PC-3 (cell line): ENCODE measurements around the gene TMEM131L. TPM values are rescaled to one million over a fixed set of nuclear protein-coding genes. Genes with fewer than 3 reads are reported as not detected.

Experiments used
- ATAC-seq: fragments of 200-7000 bp; cut with Tn5 transposase; 2 replicates; pipeline ENCODE4 v1.9.1; 2020; ENCODE audit warnings: mild to moderate bottlenecking, moderate library complexity
- BruUV-seq: library from RNA; stranded (reverse); fragments of 400-500 nt; replicated peaks from 2 replicates; lab custom pipeline; 2021; lab: Mats Ljungman, UMichigan
- CTCF ChIA-PET: fragments of 300-600 bp; sonication (Branson Sonifier 250); formaldehyde crosslinking; loops from one replicate; lab custom pipeline; 2022; ENCODE audit warnings: antibody characterized with exemption; lab: Charles Lee
- POLR2A ChIA-PET: fragments of 300-600 bp; sonication (Branson Sonifier 250); formaldehyde crosslinking; loops from one replicate; lab custom pipeline; 2022; ENCODE audit warnings: antibody characterized with exemption; ENCODE audit not compliant: unreplicated experiment; lab: Charles Lee
- DNase-seq: peaks from one replicate; pipeline ENCODE4 v3.0.0-alpha.2; 2015
- H2AFZ ChIP-seq: fragments of 300-600 bp; sonication (generic); 2 replicates; pipeline ENCODE4 v1.6.0; 2016; ENCODE audit warnings: antibody characterized with exemption, low read length
- H3F3A ChIP-seq: fragments of 300-600 bp; sonication (generic); one replicate; pipeline ENCODE4 v1.6.0; 2017; ENCODE audit warnings: antibody characterized with exemption, low read length, control low read depth, mild to moderate bottlenecking; ENCODE audit not compliant: unreplicated experiment
- H3K27ac ChIP-seq: fragments of 300-600 bp; sonication (generic); 2 replicates; pipeline ENCODE4 v1.5.1; 2016; ENCODE audit warnings: mild to moderate bottlenecking, low read length
- H3K27me3 ChIP-seq: fragments of 300-600 bp; sonication (generic); 2 replicates; pipeline ENCODE4 v1.6.1; 2016; ENCODE audit warnings: low read length, mixed read lengths
- H3K36me3 ChIP-seq: fragments of 300-600 bp; sonication (generic); 2 replicates; pipeline ENCODE4 v1.6.1; 2016; ENCODE audit warnings: low read depth, mixed run types, low read length, mixed read lengths
- H3K4me1 ChIP-seq: fragments of 300-600 bp; sonication (generic); 2 replicates; pipeline ENCODE4 v1.5.1; 2016; ENCODE audit warnings: low read length; ENCODE audit not compliant: insufficient read depth
- H3K4me2 ChIP-seq: fragments of 300-600 bp; sonication (generic); 2 replicates; pipeline ENCODE4 v1.6.0; 2016; ENCODE audit warnings: low read length
- H3K4me3 ChIP-seq: fragments of 300-600 bp; sonication (generic); 2 replicates; pipeline ENCODE4 v1.5.1; 2016; ENCODE audit warnings: mild to moderate bottlenecking, low read length, mixed read lengths
- H3K79me2 ChIP-seq: fragments of 300-600 bp; sonication (generic); 2 replicates; pipeline ENCODE4 v1.6.1; 2017; ENCODE audit warnings: low read length, mixed read lengths
- H3K9ac ChIP-seq: fragments of 300-600 bp; sonication (generic); 2 replicates; pipeline ENCODE4 v1.6.0; 2016; ENCODE audit warnings: mild to moderate bottlenecking, low read length
- H3K9me2 ChIP-seq: fragments of 300-600 bp; sonication (generic); replicated peaks from 2 replicates; pipeline ENCODE4 v1.6.1; 2016; ENCODE audit warnings: mixed run types, low read length, mixed read lengths
- H3K9me3 ChIP-seq: fragments of 300-600 bp; sonication (generic); 2 replicates; pipeline ENCODE4 v1.6.1; 2016; ENCODE audit warnings: low read length, mixed read lengths
- H4K20me1 ChIP-seq: fragments of 300-600 bp; sonication (generic); 2 replicates; pipeline ENCODE4 v1.6.1; 2016; ENCODE audit warnings: low read length, mixed read lengths
- EZH2 ChIP-seq: fragments of 300-600 bp; sonication (generic); IDR thresholded peaks from one replicate; pipeline ENCODE4 v1.6.1; 2017; ENCODE audit warnings: antibody characterized with exemption, mild to moderate bottlenecking, low read length; ENCODE audit not compliant: unreplicated experiment
- EZH2phosphoT487 ChIP-seq: fragments of 300-600 bp; sonication (generic); IDR thresholded peaks from 2 replicates; pipeline ENCODE4 v1.6.1; 2018; ENCODE audit warnings: mild to moderate bottlenecking, antibody characterized with exemption, low read length, borderline replicate concordance
- intact Hi-C: fragments of 100-400 bp; cut with micrococcal nuclease; formaldehyde crosslinking; loops from 2 replicates; pipeline ENCODE4 v1.9.0; 2023
- total RNA-seq: library from RNA; depleted of rRNA; stranded (reverse); fragments of >200 nt; gene quantifications from 2 replicates; pipeline ENCODE4 v1.2.3, GENCODE V29; 2014
- TF ChIP-seq, protein P1 (sequence below): fragments of 300-600 bp; sonication (generic); conservative IDR thresholded peaks from 2 replicates; pipeline ENCODE4 v1.5.1; 2017; ENCODE audit warnings: antibody characterized with exemption, low read depth, mild to moderate bottlenecking, low read length

The TMEM131L gene
- total RNA-seq, 1 experiment from 2014 or later = 7.7 TPM

DNA sequence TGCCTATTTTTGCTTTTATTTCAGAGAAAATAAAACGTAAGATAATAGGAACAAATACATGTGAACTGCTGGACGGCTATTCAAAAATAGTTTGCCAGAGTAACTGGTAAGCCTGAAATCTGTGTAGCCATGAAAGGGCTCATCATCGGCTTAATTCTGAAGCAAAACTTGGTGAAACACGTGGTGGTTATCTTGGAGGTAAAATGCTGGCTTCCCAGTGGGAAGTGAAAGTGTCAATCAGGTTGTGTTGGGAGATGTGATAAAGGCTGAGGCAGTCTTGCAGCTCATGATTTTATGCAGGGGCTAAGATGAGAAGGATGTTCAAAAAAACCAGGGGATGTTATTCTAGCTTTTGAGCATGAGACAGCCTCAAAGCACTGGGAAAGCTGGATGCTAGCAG is 181.8 kb downstream of the TMEM131L start:
- H2AFZ ChIP-seq = no peak overlapping the region
- TF ChIP-seq EZH2 = no peak
- TF ChIP-seq, protein P1, sequence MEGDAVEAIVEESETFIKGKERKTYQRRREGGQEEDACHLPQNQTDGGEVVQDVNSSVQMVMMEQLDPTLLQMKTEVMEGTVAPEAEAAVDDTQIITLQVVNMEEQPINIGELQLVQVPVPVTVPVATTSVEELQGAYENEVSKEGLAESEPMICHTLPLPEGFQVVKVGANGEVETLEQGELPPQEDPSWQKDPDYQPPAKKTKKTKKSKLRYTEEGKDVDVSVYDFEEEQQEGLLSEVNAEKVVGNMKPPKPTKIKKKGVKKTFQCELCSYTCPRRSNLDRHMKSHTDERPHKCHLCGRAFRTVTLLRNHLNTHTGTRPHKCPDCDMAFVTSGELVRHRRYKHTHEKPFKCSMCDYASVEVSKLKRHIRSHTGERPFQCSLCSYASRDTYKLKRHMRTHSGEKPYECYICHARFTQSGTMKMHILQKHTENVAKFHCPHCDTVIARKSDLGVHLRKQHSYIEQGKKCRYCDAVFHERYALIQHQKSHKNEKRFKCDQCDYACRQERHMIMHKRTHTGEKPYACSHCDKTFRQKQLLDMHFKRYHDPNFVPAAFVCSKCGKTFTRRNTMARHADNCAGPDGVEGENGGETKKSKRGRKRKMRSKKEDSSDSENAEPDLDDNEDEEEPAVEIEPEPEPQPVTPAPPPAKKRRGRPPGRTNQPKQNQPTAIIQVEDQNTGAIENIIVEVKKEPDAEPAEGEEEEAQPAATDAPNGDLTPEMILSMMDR = no peak
- TF ChIP-seq EZH2phosphoT487 = no peak
- no peaks in the 10 kb centered on the region for H3K9me2 ChIP-seq
- intact Hi-C loops = no loop called here
- no peaks in the 10 kb centered on the region for H3K79me2 ChIP-seq
- no peak for ATAC-seq
- no peak overlapping the region for H3K27ac ChIP-seq
- no peaks in the 10 kb centered on the region for H3K27me3 ChIP-seq
- peaks cover 6% of the 10 kb centered on the region for H3F3A ChIP-seq
- H3K9ac ChIP-seq = no peak overlapping the region
- no TSS peak for BruUV-seq
- H3K4me2 ChIP-seq = no peak overlapping the region
- no peak for DNase-seq
- H3K9me3 ChIP-seq = no peaks in the 10 kb centered on the region
- H3K4me3 ChIP-seq = no peak overlapping the region
- H3K4me1 ChIP-seq = peaks cover 21% of the 10 kb centered on the region
- POLR2A ChIA-PET = no interaction called here
- CTCF ChIA-PET = no interaction called here
- H3K36me3 ChIP-seq = no peaks in the 10 kb centered on the region
- no peaks in the 10 kb centered on the region for H4K20me1 ChIP-seq

DNA sequence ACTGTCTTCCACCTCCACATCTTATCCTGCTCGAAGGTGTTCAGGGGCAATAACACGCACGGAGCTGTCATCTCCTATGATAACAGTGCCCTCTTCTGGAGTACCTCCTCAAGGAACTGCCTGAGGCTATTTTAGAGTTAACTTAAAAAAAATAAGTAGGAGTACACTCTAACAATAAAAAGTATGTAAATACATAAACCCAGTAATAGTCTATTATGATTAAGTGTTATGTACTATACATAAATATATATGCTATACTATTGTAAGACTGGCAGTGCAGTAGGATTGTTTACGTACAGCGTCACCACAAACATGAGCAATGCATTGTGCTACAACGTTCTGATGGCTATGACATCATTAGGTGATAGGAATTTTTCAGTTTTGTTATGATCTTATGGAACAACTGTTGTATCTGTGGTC is 183.4 kb downstream of the TMEM131L start:
- Histone ChIP-seq H3K27me3 (no peaks in the 10 kb centered on the region), H4K20me1 (no peaks in the 10 kb centered on the region), H2AFZ (no peak overlapping the region), H3F3A (peaks cover 7% of the 10 kb centered on the region), H3K9ac (no peak overlapping the region), H3K4me1 (peaks cover 26% of the 10 kb centered on the region), H3K9me3 (no peaks in the 10 kb centered on the region), H3K79me2 (no peaks in the 10 kb centered on the region), H3K27ac (no peak overlapping the region), H3K9me2 (no peaks in the 10 kb centered on the region), H3K4me3 (no peak overlapping the region), H3K36me3 (no peaks in the 10 kb centered on the region), H3K4me2 (no peak overlapping the region)
- DNase-seq (peak; percentile 62), ATAC-seq (peak; percentile 39)
- ChIA-PET POLR2A (no interaction called here), CTCF (interaction anchor here (0.7 kb wide), 2 partner anchors 109 to 297 kb away, joined by 3 read pairs; no protein-coding TSS in a partner anchor)
- intact Hi-C loops = no loop called here
- no TSS peak for BruUV-seq
- TF ChIP-seq, protein P1 = peak; percentile 48
- no peak for TF ChIP-seq EZH2phosphoT487

DNA sequence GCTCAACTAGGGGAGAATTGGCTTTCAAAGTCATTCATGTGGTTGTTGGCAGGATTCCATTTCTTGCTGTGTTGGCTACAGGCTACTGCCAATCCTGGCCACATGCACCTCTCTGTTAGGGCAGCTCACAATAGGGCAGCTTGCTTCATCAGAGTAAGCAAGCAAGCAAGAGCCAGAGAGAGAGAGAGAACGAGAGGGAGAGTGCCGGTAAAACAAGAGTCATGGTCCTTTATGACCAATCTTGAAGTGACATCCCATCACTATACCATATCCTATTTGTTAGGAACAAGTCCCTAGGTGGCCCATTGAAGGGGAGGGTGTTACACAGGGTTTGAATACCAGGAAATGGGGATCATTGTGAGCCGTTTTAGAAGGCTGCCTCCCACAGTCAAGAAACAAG is 185.0 kb downstream of the TMEM131L start:
- H2AFZ ChIP-seq = peak overlapping the region; percentile 77; the same call in 1 of the 2 replicates
- no peaks in the 10 kb centered on the region for H3K79me2 ChIP-seq
- H3K4me1 ChIP-seq = peaks cover 26% of the 10 kb centered on the region
- no TSS peak for BruUV-seq
- intact Hi-C loops = loop anchor here (5.0 kb wide), 1 partner anchor 81 kb away; no protein-coding TSS in a partner anchor
- H3K9ac ChIP-seq = peak overlapping the region; percentile 24; the same call in 1 of the 2 replicates
- no peak overlapping the region for H3K4me3 ChIP-seq
- peak overlapping the region; percentile 60 for H3K4me2 ChIP-seq
- no peaks in the 10 kb centered on the region for H3K36me3 ChIP-seq
- ATAC-seq (no peak), DNase-seq (no peak)
- H3F3A ChIP-seq = peaks cover 7% of the 10 kb centered on the region
- no peak for TF ChIP-seq EZH2
- TF ChIP-seq, protein P1 = no peak
- no peak for TF ChIP-seq EZH2phosphoT487
- CTCF ChIA-PET = no interaction called here
- no peaks in the 10 kb centered on the region for H3K27me3 ChIP-seq
- peak overlapping the region; percentile 83 for H3K27ac ChIP-seq
- POLR2A ChIA-PET = no interaction called here
- no peaks in the 10 kb centered on the region for H3K9me2 ChIP-seq
- no peaks in the 10 kb centered on the region for H3K9me3 ChIP-seq
- no peaks in the 10 kb centered on the region for H4K20me1 ChIP-seq
